Body of pancreas (tissue), 4 donors: Measurements from ENCODE around the gene CCDC60.

Experiments used
- POLR2A ChIP-seq, 3 donors: fragments of 450-650 bp; IDR thresholded peaks; one replicate each; pipeline ENCODE4 v1.6.1; 2016; ENCODE audit warnings: antibody characterized with exemption in 3 of 3, mild to moderate bottlenecking in 2 of 3
- TF ChIP-seq, protein P1 (sequence below), 7 experiments: fragments of 450-650 bp in 4 of 7; fragments of 200-600 bp in 3 of 7; sonication (generic) in 3 of 7; IDR thresholded peaks; one replicate each; pipeline ENCODE4 v1.5.1; 2016 to 2019; ENCODE audit warnings: antibody characterized with exemption in 7 of 7

DNA sequence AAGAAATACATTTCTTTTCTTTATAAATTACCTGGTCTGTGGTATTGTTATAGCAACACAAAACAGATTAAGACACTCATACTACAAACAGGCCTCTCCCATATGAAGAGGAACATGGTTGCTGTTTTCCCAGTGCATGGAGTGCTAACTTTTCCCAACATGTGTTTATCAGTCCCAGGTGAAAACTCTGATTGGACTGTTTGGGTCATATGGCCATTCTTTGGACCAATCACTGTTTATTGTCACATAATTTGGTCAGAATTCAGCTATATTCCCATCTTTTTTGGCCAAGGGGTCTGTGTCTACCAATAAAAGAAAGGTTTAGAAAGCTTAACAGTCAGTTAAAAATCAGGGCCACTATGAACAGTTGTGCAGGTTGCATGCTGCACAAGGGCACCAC is 35.4 kb upstream of the CCDC60 start:
- no peak for TF ChIP-seq POLR2A (IDR thresholded peaks at IDR 0.05)
- TF ChIP-seq, protein P1, sequence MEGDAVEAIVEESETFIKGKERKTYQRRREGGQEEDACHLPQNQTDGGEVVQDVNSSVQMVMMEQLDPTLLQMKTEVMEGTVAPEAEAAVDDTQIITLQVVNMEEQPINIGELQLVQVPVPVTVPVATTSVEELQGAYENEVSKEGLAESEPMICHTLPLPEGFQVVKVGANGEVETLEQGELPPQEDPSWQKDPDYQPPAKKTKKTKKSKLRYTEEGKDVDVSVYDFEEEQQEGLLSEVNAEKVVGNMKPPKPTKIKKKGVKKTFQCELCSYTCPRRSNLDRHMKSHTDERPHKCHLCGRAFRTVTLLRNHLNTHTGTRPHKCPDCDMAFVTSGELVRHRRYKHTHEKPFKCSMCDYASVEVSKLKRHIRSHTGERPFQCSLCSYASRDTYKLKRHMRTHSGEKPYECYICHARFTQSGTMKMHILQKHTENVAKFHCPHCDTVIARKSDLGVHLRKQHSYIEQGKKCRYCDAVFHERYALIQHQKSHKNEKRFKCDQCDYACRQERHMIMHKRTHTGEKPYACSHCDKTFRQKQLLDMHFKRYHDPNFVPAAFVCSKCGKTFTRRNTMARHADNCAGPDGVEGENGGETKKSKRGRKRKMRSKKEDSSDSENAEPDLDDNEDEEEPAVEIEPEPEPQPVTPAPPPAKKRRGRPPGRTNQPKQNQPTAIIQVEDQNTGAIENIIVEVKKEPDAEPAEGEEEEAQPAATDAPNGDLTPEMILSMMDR (IDR thresholded peaks at IDR 0.05), result no peak
